SK-N-DZ (cell line): ENCODE data around the gene C2orf81. TPM values are rescaled to one million over a fixed set of nuclear protein-coding genes. Genes with fewer than 3 reads are reported as not detected.
A peak's percentile ranks its signal among the peaks of the same experiment; 100 is the strongest.
"Not testable (repeated sequence)": the region's sequence is repeated elsewhere in the genome, so short reads cannot be mapped to it uniquely, and the experiment has no call there.

Experiments used
- DNase-seq: peaks from one replicate; pipeline ENCODE4 v3.0.0-alpha.2; 2015; ENCODE audit warnings: low spot score
- polyA plus RNA-seq, 2 experiments: library from polyadenylated mRNA; depleted of rRNA; stranded (reverse); fragments of >200 nt; gene quantifications; 2 replicates each; pipeline ENCODE4 v1.2.3, GENCODE V29; 2014

C2orf81 gene
- polyA plus RNA-seq (2014; cell fraction: cytosol; rRNA removed), result 7.1 and 9.3 TPM in 2 replicates
- polyA plus RNA-seq (2014; cell fraction: nucleus; rRNA removed), result 4.7 and 8.7 TPM in 2 replicates

- peak; percentile 93 for DNase-seq
Observed at GRCh38 chr2:74421221-74421870, at the start of gene C2orf81, which contains the start of gene WDR54. C2orf81 (minus strand) TSS chr2:74421619; CDS start chr2:74421560, 59 bp downstream. WDR54 (plus strand) TSS chr2:74421730; CDS start chr2:74422154, 424 bp downstream.

DNA sequence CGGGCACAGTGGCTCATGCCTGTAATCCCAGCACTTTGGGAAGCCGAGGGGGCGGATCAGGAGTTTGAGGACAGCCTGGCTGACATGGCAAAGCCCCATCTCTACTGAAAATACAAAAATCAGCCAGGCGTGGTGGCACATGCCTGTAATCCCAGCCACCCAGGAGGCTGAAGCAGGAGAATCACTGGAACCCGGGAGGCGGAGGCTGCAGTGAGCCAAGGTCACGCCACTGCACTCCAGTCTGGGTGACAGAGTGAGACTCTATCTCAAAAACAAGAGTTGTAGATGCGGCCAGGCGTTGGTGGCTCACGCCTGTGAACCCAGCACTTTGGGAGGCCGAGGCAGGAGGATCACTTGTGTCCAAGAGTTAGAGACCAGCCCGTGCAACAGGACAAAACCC is 49.3 kb upstream of the C2orf81 start:
- DNase-seq, result not testable (repeated sequence)

DNA sequence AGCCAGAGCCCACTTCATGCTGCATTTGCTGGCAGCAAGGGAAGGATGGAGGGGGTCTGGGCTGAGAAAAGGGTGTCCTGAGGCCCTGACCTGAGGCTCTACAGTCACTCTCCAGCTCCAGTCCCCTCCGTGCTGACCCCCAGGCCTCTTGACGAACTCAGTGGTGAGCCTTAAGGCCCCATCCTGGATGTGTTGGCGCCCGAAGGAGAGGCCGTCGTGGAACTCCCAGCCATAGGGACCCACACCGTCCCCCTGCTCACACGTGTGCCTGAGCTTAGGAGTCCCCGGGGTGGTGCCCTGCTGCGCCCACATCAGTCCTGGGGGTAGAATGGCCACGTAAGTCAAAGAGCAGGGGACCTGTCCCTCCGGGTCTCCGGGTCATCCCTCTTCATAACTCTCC is 43.0 kb upstream of the C2orf81 start:
- DNase-seq, result no peak

- no peak for DNase-seq
Observed at GRCh38 chr2:74462786-74463105, 41.3 kb upstream of the C2orf81 start.

DNA sequence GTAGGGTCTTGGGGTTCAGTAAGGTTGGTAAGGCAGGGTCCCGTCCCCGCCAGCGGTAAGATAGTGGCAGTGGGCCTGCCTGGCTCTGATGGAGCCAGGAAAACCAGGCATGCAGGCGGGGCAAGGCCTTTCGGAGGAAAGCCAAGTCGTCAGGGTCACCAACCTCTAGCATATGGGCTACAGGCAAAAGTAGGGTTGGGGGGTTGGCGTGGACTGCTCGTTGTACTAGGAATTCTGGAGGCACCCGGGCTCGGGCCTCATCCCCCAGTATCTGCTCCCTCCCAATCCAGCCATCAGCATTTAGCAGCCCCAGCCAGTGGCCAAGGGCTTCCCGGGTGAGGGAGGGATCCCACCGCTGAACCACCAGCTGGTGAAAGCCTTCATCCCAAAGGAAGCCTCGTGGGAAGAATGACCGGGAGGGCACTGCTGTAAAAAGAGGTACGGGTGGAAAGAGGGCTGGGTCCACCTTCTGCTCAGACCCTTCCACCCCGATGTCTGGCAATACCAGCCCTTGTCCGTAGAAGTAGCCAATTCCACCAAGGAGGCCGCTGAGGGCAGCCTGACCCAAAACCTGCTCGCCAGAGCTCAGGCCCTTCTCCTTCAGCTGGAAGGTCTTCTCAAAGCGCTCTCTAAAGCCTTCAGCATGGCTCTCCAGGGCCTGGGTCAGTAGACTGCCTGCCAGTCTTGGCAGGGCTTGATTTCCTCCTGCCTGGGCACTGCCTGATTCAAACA is 40.8 kb upstream of the C2orf81 start:
- DNase-seq, result no peak

GRCh38 chr2:74461187-74462053 is 40.0 kb upstream of the C2orf81 start:
- no peak for DNase-seq

- not testable (repeated sequence) for DNase-seq
Observed at GRCh38 chr2:74460187-74460586, 38.8 kb upstream of the C2orf81 start.

- not testable (repeated sequence) for DNase-seq
Observed at GRCh38 chr2:74459503-74460118, 38.2 kb upstream of the C2orf81 start.

- DNase-seq, result no peak
Observed at GRCh38 chr2:74458938-74459363, 37.5 kb upstream of the C2orf81 start.

- peak; percentile 100 for DNase-seq
Observed at GRCh38 chr2:74458132-74458937, 36.9 kb upstream of the C2orf81 start, which contains the start of gene WBP1. WBP1 (plus strand) TSS chr2:74458438; CDS start chr2:74458603, 165 bp downstream.

GRCh38 chr2:74457549-74458131 is 36.2 kb upstream of the C2orf81 start:
- peak; percentile 76 for DNase-seq

DNA sequence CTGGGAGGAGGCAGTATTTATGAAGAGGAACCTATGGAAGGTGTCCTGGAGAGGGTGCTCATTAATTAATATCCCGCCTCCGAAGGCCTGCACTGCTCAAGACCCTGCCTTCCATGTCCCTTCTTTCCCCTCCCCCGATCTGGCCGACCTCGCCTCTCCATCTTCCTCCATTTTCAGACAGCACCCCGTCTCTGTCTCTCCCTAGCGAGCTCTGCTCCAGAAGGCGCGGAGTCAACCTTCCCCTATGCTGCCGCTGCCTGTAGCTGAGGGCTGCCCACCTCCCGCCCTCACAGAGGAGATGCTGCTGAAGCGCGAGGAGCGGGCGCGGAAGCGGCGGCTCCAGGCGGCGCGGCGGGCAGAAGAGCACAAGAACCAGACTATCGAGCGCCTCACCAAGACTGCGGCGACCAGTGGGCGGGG is 35.7 kb upstream of the C2orf81 start:
- no peak for DNase-seq

DNA sequence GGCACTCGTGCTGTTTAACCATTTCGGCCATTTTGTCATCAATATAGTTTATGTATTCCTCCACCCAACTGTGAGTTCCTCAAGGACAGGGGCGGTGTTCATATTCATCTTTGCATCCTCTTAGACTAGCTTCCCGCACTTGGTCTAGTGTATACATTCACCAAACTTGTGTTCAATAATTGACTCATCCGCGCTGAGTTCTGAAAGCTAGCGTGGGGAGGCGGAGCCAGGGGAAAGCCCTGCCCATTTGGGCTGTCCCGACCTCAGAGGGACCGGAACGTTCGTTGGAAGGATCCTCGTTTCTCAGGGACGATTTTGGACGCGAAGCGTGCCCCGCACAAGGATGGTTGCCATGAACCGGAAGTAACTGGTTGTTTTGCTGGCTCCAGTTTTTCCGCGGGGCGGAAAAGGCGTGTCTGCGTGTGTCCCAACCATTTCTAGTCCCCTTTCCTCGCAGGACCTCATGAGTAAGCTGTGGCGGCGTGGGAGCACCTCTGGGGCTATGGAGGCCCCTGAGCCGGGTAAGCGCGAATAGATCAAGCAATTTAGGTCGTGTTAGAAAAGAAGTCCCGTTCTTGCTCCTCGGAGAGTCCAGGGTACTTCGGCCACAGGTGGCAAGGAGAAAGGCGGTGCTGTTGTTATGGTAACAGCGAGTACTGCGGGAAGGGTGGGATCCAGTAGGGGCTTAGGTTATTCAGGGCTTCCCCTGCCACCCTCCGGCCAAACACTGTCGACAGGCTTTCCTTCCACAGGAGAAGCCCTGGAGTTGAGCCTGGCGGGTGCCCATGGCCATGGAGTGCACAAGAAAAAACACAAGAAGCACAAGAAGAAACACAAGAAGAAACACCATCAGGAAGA is 33.5 kb upstream of the C2orf81 start, which contains the start of gene INO80B:
INO80B (plus strand) TSS at position 434 of the 858 bp plus-strand sequence; CDS start at position 464, 30 bp downstream.
- peak; percentile 97 for DNase-seq

DNA sequence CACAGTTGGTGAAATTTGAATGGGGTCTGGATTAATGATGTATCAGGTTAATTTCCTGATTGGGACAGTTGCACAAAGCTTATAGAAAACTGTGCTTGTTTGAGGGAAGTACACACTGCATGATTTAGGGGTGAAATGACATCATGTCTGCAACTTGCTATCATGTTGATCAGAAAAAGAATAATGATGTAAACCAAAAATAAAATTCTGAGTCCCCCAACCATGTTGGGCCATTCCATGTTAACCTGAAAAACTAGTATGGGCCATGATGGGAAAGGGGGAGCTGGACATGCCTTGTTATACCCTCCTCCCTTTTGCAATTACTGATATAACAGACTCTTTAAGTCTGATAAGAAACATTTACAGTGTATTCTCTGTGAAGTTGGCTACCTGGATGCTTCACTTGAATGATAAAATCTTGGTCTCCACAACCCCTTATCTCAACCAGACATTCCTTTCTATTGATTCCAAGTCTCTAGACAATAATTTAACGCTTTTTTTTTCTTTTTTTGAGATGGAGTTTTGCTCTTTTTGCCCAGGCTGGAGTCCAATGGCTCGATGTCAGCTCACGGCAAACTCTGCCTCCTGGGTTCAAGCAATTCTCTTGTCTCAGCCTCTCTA is 29.3 kb upstream of the C2orf81 start:
- no peak for DNase-seq

DNA sequence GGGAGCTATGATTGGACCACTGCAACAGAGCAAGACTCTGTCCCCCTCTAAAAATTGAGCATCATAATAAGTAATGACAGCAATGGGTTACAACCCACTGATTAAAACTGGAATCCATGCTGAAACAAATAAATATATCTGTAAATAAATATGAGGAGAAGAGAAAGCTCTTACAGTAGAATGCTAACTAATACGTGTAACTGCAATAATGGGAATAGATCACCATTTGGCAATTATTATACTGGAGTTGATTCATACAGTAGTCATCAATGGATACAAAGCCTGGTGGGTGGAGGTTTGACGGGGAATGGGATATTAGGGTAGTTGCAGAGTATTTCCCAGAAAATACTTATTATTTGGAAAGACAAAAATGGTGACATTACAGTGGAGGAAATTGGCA is 27.4 kb upstream of the C2orf81 start:
- no peak for DNase-seq

DNA sequence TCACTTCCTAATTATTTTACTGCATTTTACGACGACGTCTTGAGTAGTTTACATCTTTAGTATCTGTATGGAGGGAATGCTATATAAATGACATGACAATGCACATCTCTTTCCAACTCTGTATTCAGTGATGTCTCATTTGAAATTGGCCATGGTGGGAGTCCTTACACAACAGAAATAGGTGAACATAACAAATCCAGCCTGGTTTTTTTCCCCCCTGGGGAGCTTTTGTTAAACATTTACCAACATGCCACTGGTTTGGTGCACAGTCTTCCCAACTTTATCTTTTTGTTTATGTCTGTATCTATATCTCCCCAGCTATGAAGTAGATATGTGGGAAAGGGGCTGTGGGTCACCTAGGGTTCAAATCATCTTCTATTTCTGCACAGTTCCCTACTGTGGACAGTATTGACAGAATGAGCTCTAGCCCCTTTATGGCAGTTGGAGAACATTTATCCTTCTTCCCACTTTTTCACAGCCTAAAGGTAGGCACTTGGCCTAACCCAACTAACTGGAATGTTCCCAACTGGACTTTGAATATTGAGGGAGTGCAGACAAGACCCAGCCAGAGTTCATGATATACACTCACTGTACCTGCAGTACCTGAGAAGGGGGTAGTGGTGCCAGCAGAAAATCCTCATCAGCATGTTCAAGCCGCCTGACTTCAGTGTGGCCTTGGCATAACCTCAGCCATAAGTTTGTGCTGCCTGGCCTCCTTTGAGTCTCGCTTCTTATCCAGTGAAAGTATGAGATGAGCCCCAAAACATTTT is 26.0 kb upstream of the C2orf81 start:
- no peak for DNase-seq

DNA sequence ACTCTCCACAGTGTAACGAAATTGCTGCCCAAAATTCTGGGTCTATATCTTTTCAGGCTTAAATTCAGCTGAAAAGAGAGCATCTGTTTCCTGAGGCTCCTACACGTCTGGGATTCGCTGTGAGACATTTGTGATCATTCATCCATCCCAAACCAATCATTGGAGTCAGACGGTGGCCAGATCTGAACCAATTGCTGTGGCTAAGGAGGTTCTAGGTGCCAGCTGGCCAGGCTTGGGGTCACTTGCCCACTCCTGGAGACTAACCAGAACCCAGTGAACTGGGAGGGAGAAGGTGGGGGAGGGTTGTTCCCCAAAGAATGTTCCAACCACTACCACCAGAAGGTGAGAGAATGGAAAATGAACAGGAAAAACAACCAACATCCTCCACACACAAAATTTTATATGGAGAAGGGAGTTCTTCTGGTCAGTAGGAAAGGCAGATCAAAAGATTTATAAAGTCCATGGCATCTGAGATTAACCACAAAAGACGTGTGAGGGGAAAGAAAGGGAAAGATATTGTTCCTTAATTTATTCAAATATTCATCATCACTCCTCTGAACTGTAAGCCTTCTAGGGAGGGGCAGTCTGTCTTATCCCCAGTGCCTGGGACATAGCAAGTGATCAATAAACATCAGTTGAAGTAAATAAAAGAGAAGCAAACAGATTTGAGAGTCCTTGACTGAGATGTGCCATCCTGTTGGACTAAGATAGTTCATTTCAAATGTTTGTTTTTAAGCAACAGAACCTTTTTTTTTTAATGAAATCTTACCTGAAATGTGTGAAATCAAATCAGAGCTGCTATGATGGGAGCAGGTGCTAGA is 23.3 kb upstream of the C2orf81 start:
- no peak for DNase-seq
